Fibroblast of skin of left biceps (primary cell): ENCODE data around the gene UMAD1.

Experiments
- DNase-seq, 2 experiments: peaks; one replicate each; pipeline ENCODE4 v3.0.0-alpha.2; 2013; ENCODE audit warnings: low read depth in 2 of 2

The UMAD1 gene

GRCh38 chr7:7720750-7721621, 80.4 kb downstream of the UMAD1 start:
- DNase-seq, result no peak

- DNase-seq, result no peak
These were observed 91.2 kb downstream of the UMAD1 start for GRCh38 chr7:7731732-7732131.

GRCh38 chr7:7732621-7733281, 92.2 kb downstream of the UMAD1 start:
- DNase-seq, result peak; percentile 10 to 20

GRCh38 chr7:7736671-7737070, 96.1 kb downstream of the UMAD1 start:
- no peak for DNase-seq

GRCh38 chr7:7737674-7738073, 97.1 kb downstream of the UMAD1 start:
- DNase-seq, result no peak

- no peak for DNase-seq
These were observed 97.6 kb downstream of the UMAD1 start for GRCh38 chr7:7738177-7738576.

DNA sequence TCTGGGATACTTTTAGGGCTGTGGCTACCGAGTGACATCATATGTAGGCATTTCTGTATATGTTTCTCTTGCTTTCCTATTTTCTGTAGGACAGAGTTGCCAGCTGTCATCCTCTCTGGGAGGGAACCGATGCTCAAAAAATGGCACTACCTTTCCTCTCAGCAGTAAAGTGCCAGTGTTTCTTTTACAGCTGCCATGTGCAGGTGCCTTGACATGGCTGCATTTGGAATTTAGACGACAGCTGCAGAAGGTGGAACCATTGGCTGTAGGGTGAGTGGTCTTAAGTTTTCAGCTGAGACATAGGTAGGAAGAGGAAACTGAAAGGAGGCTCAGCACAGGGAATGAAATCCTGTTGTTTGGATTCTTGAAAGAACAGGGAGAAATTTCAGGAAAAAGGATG, 98.1 kb downstream of the UMAD1 start:
- no peak for DNase-seq

DNA sequence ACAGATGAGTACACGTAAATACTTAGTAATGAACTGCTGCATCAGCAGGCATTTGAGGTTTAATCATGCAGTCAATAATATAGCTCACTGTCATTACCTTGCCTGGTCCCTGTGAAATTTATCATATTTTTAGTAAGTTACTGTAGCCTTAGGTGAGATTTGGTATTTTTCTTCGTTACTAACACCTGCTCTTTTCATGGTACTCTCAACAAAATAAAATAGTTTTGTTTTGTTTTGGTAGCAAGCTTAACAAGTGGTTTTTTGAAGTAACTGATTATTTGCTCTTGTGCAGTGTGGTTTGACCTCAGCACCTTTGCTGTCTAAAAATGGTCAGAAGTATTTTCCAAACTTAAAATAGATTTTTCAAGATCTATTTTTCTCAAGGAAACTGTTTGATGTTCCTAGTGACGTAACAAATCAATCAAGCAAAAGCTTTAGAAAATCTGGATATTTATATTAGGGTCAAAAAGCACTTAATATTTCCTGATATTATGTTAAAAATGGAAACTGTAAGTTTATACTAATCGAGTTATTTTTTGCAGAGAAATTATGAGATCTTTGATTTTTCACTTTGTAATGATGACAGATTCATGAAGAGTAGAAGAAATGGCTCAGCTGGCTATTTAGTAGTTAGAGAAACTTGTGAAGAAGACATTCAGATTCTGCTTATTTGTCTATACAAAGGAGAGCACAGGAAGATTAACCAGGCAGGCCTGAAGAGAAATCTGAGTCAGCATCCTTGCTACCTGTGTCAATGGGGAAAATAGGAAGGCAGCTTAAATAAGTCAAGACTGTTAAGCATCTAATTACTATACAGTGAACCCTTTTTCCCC, 98.9 kb downstream of the UMAD1 start:
- DNase-seq, result no peak

GRCh38 chr7:7740037-7740355, 99.4 kb downstream of the UMAD1 start:
- no peak for DNase-seq

- DNase-seq, result no peak
These were observed 101.7 kb downstream of the UMAD1 start for GRCh38 chr7:7742223-7742622.

DNA sequence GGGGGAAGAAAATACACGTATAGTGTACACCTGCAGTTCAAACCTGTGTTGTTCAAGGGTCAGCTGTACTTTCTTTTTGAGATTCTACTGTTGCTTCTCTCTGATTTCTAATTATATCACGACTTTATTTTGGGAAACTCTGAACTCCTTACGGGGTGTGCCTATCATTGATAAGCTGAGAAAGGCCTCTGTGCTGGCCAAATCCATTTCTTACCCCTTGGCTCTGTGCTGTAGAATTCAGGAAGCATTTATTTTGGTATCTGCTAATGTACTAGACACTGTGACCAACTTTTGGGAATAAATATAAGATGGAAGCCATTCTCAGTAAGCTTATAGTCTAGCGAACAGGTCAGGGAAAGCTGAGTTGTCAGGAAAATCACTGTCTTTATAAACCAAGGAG, 104.7 kb downstream of the UMAD1 start:
- no peak for DNase-seq

DNA sequence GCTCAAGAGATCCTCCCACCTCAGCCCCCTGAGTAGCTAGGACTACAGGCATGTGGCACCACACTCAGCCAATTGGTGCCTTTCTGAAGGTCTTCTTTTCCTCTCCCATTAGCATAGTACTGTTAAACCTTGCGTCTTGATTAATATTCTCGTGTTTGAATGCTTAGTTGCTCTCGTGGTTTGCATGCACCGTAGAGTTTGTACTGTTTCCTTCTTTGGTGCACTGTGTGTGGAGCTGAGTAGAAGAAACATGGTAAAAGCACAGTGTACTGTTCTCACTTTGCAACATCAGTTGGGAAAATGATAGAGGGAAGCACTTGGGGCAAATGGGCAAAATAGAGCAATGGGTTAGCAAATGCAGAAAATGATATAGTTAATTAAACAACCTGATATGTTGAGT, 105.4 kb downstream of the UMAD1 start:
- DNase-seq, result no peak

GRCh38 chr7:7746458-7746857, 105.9 kb downstream of the UMAD1 start:
- DNase-seq, result no peak

DNA sequence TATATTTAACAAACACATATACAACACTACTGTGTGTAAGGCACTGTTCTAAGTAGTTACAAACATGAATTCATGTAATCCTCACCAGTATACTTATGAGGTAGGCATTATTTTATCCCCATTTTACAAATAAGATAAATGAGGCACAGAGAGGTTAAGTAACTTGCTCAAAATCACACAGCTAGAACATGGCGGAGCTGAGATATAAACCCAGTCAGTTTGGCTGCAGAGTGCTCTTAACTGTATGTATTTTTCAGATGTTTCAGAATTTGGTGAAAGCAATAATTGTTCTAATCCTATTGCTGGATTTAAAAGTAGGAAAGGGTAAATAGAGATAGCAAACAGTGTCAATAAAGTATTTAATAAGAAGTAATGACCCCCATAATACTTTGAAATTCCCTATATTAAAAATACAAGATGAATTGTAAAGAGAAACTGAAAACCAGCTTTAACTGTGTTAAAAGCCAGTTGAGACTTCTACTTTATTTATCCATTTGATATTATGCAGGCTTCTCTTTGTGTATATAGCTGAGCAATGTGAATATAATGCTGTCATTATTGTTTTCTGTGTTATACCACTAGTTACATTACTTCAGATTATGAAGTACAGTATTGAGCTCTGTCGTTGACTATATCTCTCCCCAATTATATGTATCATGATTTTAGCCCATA, 110.2 kb downstream of the UMAD1 start:
- no peak for DNase-seq

- DNase-seq, result no peak
These were observed 110.9 kb downstream of the UMAD1 start for GRCh38 chr7:7751243-7752092.

GRCh38 chr7:7756577-7756976, 116.0 kb downstream of the UMAD1 start:
- no peak for DNase-seq

- DNase-seq, result no peak
These were observed 117.0 kb downstream of the UMAD1 start for GRCh38 chr7:7757576-7757975.

DNA sequence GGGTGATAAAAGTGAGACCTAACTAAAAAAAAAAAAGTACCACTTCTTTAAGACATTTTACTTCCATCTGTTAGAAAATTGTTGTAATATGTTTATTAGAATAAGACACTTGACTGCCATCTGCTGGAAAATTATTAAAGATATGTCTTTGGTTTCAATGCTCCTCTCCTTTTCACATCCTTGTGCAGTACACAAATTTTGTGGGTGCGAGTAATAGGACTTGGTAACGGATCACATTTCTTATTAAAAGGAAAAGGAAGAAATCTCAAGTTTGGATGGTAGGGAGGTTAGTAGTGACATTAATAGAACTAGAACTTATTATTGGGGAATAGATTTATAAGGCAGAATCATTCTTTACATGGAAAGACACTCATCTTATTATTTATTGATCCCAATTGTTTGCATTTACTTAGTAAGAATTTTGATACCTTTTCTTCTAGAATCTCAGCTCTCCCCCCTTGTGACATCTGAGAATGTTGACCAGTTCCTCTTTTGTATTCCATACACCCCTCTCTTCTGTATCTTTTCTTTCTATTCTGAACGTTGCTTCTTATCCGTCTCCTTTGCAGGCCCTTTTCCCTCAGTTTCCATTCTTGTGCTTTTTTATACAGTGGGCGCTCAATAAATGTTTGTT, 120.9 kb downstream of the UMAD1 start:
- peak; percentile 19 to 33 for DNase-seq

- peak; percentile 66 to 69 for DNase-seq
These were observed 121.6 kb downstream of the UMAD1 start for GRCh38 chr7:7761974-7762779.
